Vagina (tissue), 2 donors: Measurements from ENCODE around the gene STXBP6.

Experiments
- POLR2A ChIP-seq, 2 donors: fragments of 450-650 bp; IDR thresholded peaks; one replicate each; pipeline ENCODE4 v1.6.1; 2017; ENCODE audit warnings: antibody characterized with exemption in 2 of 2, mild to moderate bottlenecking in 2 of 2, moderate library complexity in 2 of 2
- POLR2AphosphoS5 ChIP-seq, 2 donors: sonication (generic); formaldehyde crosslinking; IDR thresholded peaks; one replicate each; pipeline ENCODE4 v1.9.0; 2017; ENCODE audit warnings: antibody characterized with exemption in 2 of 2, mild to moderate bottlenecking in 2 of 2, low read depth in 1 of 2; ENCODE audit not compliant: insufficient read depth in 1 of 2

GRCh38 chr14:24828486-24828885, 221.5 kb downstream of the STXBP6 start:
- no peak for TF ChIP-seq POLR2AphosphoS5 (IDR thresholded peaks at IDR 0.05; ENCODE audit: insufficient read depth in 1 of 2, low read depth in 1 of 2)
- TF ChIP-seq POLR2A (IDR thresholded peaks at IDR 0.05) = no peak
